NB4 (cell line): ENCODE data around the gene REPS2.

Source experiments
- CTCF ChIP-seq: IDR thresholded peaks from one replicate; pipeline ENCODE4 v1.5.1; 2012; ENCODE audit warnings: low read depth, low read length
- MAX ChIP-seq: IDR thresholded peaks from 2 replicates; pipeline ENCODE4 v1.6.1; 2011; ENCODE audit warnings: low read depth, low read length
- POLR2A ChIP-seq: IDR thresholded peaks from 2 replicates; pipeline ENCODE4 v1.6.1; 2011; ENCODE audit warnings: mild to moderate bottlenecking; ENCODE audit not compliant: insufficient read length; ENCODE audit errors: extremely low read depth

GRCh38 chrX:16918979-16919378 is 27.5 kb upstream of the REPS2 start:
- no peak for TF ChIP-seq CTCF
- TF ChIP-seq POLR2A: no peak
- no peak for TF ChIP-seq MAX
